ENCODE measurements around the gene USP8.
"Not testable (repeated sequence)": the region's sequence is repeated elsewhere in the genome, so short reads cannot be mapped to it uniquely, and the experiment has no call there.

Gene USP8

DNA sequence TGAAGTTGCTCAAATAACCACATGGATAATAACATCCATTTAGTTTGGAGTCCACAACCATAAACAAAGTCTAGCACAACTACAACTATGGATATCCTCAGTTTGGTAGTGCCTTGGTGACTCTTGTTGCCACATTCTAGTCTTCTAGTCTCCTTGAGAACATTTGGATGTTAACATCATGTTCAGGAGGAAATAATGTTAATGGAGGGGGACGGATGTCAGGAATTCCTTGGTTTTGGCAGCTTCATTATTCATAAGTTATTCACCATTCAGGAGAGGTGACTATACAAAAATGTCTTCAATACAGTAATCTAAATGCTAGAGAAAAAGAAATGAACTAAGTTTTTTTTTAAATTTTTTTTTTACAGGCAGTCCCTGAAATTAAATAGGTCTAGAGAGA is 42.8 kb upstream of the USP8 start:
- H3K56ac ChIP-seq (ENCODE audit: low read length) = no peak overlapping the region
- no CpG with 5 or more reads among the region's 1 CpG for WGBS (ENCODE audit: extremely low coverage, insufficient coverage, low lambda C conversion rate)
- no peak overlapping the region for H3K4me2 ChIP-seq (ENCODE audit: low read length)
- H4K8ac ChIP-seq (ENCODE audit: low read depth, low read length) = no peak overlapping the region
- no peak overlapping the region for H4K5ac ChIP-seq (ENCODE audit: low read length)
- H3K4me3 ChIP-seq (ENCODE audit: low read length) = no peak overlapping the region
- no peak overlapping the region for H3K9ac ChIP-seq (ENCODE audit: low read length)
- no peak overlapping the region for H2BK120ac ChIP-seq (ENCODE audit: low read depth, low read length)
- H3K4me1 ChIP-seq (ENCODE audit: control insufficient read depth, low read depth, low read length) = no peaks in the 10 kb centered on the region
- no peak overlapping the region for H3K23ac ChIP-seq (ENCODE audit: low read length)
- no peaks in the 10 kb centered on the region for H3K79me1 ChIP-seq (ENCODE audit: low read length)
- no peak overlapping the region for H3K27ac ChIP-seq (ENCODE audit: low read depth, low read length)
- no peak overlapping the region for H3K4ac ChIP-seq (ENCODE audit: low read depth, low read length)
- H3K79me2 ChIP-seq (ENCODE audit: control insufficient read depth, insufficient read depth, low read length) = no peaks in the 10 kb centered on the region
- no peak overlapping the region for H2BK5ac ChIP-seq (ENCODE audit: low read length)
- no peak for DNase-seq
- no peak overlapping the region for H2AK5ac ChIP-seq (ENCODE audit: low read length)
- no peak overlapping the region for H2BK15ac ChIP-seq (replicated peaks; ENCODE audit: low read depth)
- H3K36me3 ChIP-seq (ENCODE audit: control insufficient read depth, insufficient read depth, low read length) = no peaks in the 10 kb centered on the region
- H3K27me3 ChIP-seq (ENCODE audit: insufficient read depth, low read length, poor library complexity) = no peaks in the 10 kb centered on the region
- no peak overlapping the region for H3K18ac ChIP-seq (ENCODE audit: low read length)

DNA sequence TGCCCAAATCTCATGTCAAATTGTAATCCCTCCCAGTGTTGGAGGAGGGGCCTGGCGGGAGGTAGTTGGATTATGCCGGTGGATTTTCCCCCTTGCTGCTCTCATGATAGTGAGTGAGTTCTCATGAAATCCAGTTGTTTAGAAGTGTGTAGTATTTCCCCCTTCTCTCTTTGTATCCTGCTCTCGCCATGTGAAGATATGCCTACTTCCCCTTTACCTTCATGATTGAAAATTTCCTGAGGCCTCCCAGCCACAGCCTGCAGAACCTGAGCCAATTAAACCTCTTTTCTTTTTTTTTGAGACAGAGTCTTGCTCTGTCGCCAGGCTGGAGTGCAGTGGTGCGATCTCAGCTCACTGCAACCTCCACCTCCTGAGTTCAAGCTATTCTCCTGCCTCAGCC is 41.8 kb upstream of the USP8 start:
- H3K79me2 ChIP-seq (ENCODE audit: control insufficient read depth, insufficient read depth, low read length); H2BK15ac ChIP-seq (replicated peaks; ENCODE audit: low read depth); H4K8ac ChIP-seq (ENCODE audit: low read depth, low read length); H3K4ac ChIP-seq (ENCODE audit: low read depth, low read length); H3K4me3 ChIP-seq (ENCODE audit: low read length); H2BK5ac ChIP-seq (ENCODE audit: low read length); H3K27ac ChIP-seq (ENCODE audit: low read depth, low read length); H3K27me3 ChIP-seq (ENCODE audit: insufficient read depth, low read length, poor library complexity); H3K4me2 ChIP-seq (ENCODE audit: low read length); H3K23ac ChIP-seq (ENCODE audit: low read length); H3K9ac ChIP-seq (ENCODE audit: low read length); H3K79me1 ChIP-seq (ENCODE audit: low read length); H2BK120ac ChIP-seq (ENCODE audit: low read depth, low read length); H3K18ac ChIP-seq (ENCODE audit: low read length); DNase-seq; H3K56ac ChIP-seq (ENCODE audit: low read length); H3K36me3 ChIP-seq (ENCODE audit: control insufficient read depth, insufficient read depth, low read length); H4K5ac ChIP-seq (ENCODE audit: low read length); H3K4me1 ChIP-seq (ENCODE audit: control insufficient read depth, low read depth, low read length); H2AK5ac ChIP-seq (ENCODE audit: low read length): not testable (repeated sequence)
- no CpG with 5 or more reads among the region's 5 CpGs for WGBS (ENCODE audit: extremely low coverage, insufficient coverage, low lambda C conversion rate)

DNA sequence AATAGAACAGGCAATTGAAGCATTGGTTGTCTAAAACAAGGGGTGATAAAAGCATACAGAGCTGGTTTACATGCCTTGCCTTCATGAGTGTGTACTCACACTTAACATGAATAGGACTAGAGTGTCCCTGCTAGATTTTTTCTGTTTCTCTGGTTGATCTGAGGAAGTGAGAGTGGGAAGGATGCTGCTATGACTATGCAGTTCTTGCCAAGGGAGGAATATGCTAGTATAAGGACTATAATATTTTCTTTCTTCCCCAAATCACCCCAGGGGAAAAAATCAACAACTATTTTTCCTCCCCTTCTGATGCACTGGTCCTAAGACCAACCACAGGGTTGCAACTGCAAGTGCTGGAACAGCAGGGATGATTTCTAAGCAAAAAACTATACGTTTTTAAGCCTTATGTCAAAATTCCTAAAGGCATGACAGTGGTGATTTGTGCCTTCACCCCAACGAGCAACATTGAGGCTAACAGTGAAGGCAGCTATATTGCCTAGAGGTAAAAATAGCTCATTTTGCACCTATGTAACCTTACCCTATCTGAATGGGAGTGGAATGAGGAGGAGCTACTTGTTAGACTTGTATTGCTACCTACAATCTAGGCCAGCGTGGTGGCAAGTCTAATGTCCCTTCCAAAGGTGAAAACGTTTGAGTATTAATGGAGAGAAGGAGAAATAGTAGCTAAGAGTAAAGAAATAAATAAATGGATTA is 33.5 kb upstream of the USP8 start:
- Histone ChIP-seq H4K8ac (ENCODE audit: low read depth, low read length) (no peak overlapping the region), H3K23ac (ENCODE audit: low read length) (no peak overlapping the region), H3K18ac (ENCODE audit: low read length) (no peak overlapping the region), H3K4ac (ENCODE audit: low read depth, low read length) (no peak overlapping the region), H3K27me3 (ENCODE audit: insufficient read depth, low read length, poor library complexity) (no peaks in the 10 kb centered on the region), H3K4me3 (ENCODE audit: low read length) (no peak overlapping the region), H3K36me3 (ENCODE audit: control insufficient read depth, insufficient read depth, low read length) (no peaks in the 10 kb centered on the region), H3K79me2 (ENCODE audit: control insufficient read depth, insufficient read depth, low read length) (no peaks in the 10 kb centered on the region), H3K9ac (ENCODE audit: low read length) (no peak overlapping the region), H3K4me1 (ENCODE audit: control insufficient read depth, low read depth, low read length) (no peaks in the 10 kb centered on the region), H3K56ac (ENCODE audit: low read length) (no peak overlapping the region), H4K5ac (ENCODE audit: low read length) (no peak overlapping the region), H2AK5ac (ENCODE audit: low read length) (no peak overlapping the region), H2BK120ac (ENCODE audit: low read depth, low read length) (no peak overlapping the region), H3K27ac (ENCODE audit: low read depth, low read length) (no peak overlapping the region), H3K79me1 (ENCODE audit: low read length) (no peaks in the 10 kb centered on the region), H3K4me2 (ENCODE audit: low read length) (no peak overlapping the region), H2BK15ac (replicated peaks; ENCODE audit: low read depth) (no peak overlapping the region), H2BK5ac (ENCODE audit: low read length) (no peak overlapping the region)
- WGBS (ENCODE audit: extremely low coverage, insufficient coverage, low lambda C conversion rate) = 100% methylated on average over 1 of the region's 4 CpGs
- peak; percentile 10 for DNase-seq

DNA sequence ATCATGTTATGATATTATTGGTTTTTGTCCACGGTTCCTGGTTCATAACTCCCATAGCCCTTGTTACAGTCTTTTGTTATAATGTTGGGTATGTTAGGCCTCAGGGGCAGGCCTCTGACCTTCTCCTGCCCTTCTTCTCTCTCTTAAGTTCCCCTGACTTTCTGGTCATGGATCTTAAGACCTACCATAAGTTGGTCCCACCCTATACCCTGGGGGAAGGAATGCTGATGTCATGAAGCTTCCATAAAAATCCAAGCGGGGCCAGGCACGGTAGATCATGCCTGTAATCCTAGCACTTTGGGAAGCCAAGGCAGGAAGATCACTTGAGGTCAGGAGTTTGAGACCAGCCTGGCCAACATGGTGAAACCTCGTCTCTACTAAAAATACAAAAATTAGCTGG is 32.6 kb upstream of the USP8 start:
- not testable (repeated sequence) for H3K27ac ChIP-seq (ENCODE audit: low read depth, low read length); H2BK15ac ChIP-seq (replicated peaks; ENCODE audit: low read depth)
- no CpG with 5 or more reads among the region's 4 CpGs for WGBS (ENCODE audit: extremely low coverage, insufficient coverage, low lambda C conversion rate)

DNA sequence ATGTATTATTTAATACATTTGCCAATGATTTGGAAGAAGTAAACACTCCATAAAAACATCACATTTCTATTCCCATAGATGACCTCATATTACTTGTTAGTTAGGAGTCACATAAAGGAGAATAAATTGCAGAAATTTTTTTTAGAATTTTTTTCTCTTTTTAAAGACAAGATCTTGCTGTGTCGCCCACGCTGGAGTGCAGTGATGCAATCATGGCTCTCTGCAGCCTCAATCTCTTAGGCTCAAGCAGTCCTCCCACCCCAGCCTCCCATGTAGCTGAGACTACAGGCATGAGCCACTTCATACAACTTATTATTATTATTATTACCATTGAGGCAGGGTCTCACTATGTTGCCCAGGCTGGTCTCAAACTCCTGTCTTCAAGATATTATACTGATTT is 12.3 kb upstream of the USP8 start:
- Histone ChIP-seq H2BK120ac (ENCODE audit: low read depth, low read length) (no peak overlapping the region), H3K4me2 (ENCODE audit: low read length) (no peak overlapping the region), H3K79me1 (ENCODE audit: low read length) (no peaks in the 10 kb centered on the region), H3K4me1 (ENCODE audit: control insufficient read depth, low read depth, low read length) (no peaks in the 10 kb centered on the region), H3K23ac (ENCODE audit: low read length) (no peak overlapping the region), H3K9ac (ENCODE audit: low read length) (no peak overlapping the region), H4K8ac (ENCODE audit: low read depth, low read length) (no peak overlapping the region), H2AK5ac (ENCODE audit: low read length) (no peak overlapping the region), H3K36me3 (ENCODE audit: control insufficient read depth, insufficient read depth, low read length) (no peaks in the 10 kb centered on the region), H2BK5ac (ENCODE audit: low read length) (no peak overlapping the region), H3K4ac (ENCODE audit: low read depth, low read length) (no peak overlapping the region), H2BK15ac (replicated peaks; ENCODE audit: low read depth) (no peak overlapping the region), H3K27ac (ENCODE audit: low read depth, low read length) (no peak overlapping the region), H4K5ac (ENCODE audit: low read length) (no peak overlapping the region), H3K4me3 (ENCODE audit: low read length) (no peak overlapping the region), H3K27me3 (ENCODE audit: insufficient read depth, low read length, poor library complexity) (no peaks in the 10 kb centered on the region), H3K18ac (ENCODE audit: low read length) (no peak overlapping the region), H3K79me2 (ENCODE audit: control insufficient read depth, insufficient read depth, low read length) (no peaks in the 10 kb centered on the region), H3K56ac (ENCODE audit: low read length) (no peak overlapping the region)
- WGBS (ENCODE audit: extremely low coverage, insufficient coverage, low lambda C conversion rate) = no CpG with 5 or more reads among the region's 2 CpGs
- DNase-seq = no peak

More for the DNA sequence above, 32.6 kb upstream of the USP8 start:
- not testable (repeated sequence) for H3K36me3 ChIP-seq (ENCODE audit: control insufficient read depth, insufficient read depth, low read length); H3K4ac ChIP-seq (ENCODE audit: low read depth, low read length); H3K4me1 ChIP-seq (ENCODE audit: control insufficient read depth, low read depth, low read length); H3K56ac ChIP-seq (ENCODE audit: low read length); DNase-seq; H3K79me1 ChIP-seq (ENCODE audit: low read length); H2BK120ac ChIP-seq (ENCODE audit: low read depth, low read length); H3K27me3 ChIP-seq (ENCODE audit: insufficient read depth, low read length, poor library complexity); H3K79me2 ChIP-seq (ENCODE audit: control insufficient read depth, insufficient read depth, low read length); H3K18ac ChIP-seq (ENCODE audit: low read length); H4K8ac ChIP-seq (ENCODE audit: low read depth, low read length); H3K4me3 ChIP-seq (ENCODE audit: low read length); H4K5ac ChIP-seq (ENCODE audit: low read length); H3K9ac ChIP-seq (ENCODE audit: low read length); H3K23ac ChIP-seq (ENCODE audit: low read length); H2BK5ac ChIP-seq (ENCODE audit: low read length); H2AK5ac ChIP-seq (ENCODE audit: low read length); H3K4me2 ChIP-seq (ENCODE audit: low read length)

DNA sequence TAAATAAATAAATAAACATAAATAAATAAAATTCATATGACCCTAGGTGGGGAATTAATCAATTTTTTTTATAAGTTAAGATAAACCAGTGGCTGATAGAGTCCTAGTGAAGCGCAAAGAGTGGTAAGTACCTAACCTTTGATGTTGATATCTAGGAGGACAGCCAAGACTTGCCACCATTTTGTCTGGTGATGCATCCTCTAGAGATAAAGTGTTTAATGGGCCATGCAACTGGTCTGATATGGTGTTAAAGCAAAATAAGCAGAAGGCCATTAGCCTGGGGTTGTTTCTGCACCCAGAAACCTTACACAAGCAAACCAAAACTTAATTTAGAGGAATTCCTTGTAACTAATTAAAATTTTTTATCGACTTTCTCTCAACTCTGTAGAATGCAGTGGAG is 9.6 kb upstream of the USP8 start:
- Histone ChIP-seq H2BK5ac (ENCODE audit: low read length) (no peak overlapping the region), H2AK5ac (ENCODE audit: low read length) (no peak overlapping the region), H3K4ac (ENCODE audit: low read depth, low read length) (no peak overlapping the region), H3K36me3 (ENCODE audit: control insufficient read depth, insufficient read depth, low read length) (no peaks in the 10 kb centered on the region), H3K27me3 (ENCODE audit: insufficient read depth, low read length, poor library complexity) (no peaks in the 10 kb centered on the region), H2BK120ac (ENCODE audit: low read depth, low read length) (no peak overlapping the region), H3K23ac (ENCODE audit: low read length) (no peak overlapping the region), H3K27ac (ENCODE audit: low read depth, low read length) (no peak overlapping the region), H3K4me2 (ENCODE audit: low read length) (no peak overlapping the region), H4K5ac (ENCODE audit: low read length) (no peak overlapping the region), H4K8ac (ENCODE audit: low read depth, low read length) (no peak overlapping the region), H3K4me3 (ENCODE audit: low read length) (no peak overlapping the region), H2BK15ac (replicated peaks; ENCODE audit: low read depth) (no peak overlapping the region), H3K18ac (ENCODE audit: low read length) (no peak overlapping the region), H3K4me1 (ENCODE audit: control insufficient read depth, low read depth, low read length) (no peaks in the 10 kb centered on the region), H3K79me1 (ENCODE audit: low read length) (no peaks in the 10 kb centered on the region), H3K79me2 (ENCODE audit: control insufficient read depth, insufficient read depth, low read length) (no peaks in the 10 kb centered on the region), H3K9ac (ENCODE audit: low read length) (no peak overlapping the region), H3K56ac (ENCODE audit: low read length) (no peak overlapping the region)
- WGBS (ENCODE audit: extremely low coverage, insufficient coverage, low lambda C conversion rate) = no CpG with 5 or more reads among the region's 2 CpGs
- no peak for DNase-seq

Data from mesendoderm (in vitro differentiated cells).